Spleen (tissue), 11 donors: ENCODE results near the gene SERPINA12. TPM values are rescaled to one million over a fixed set of nuclear protein-coding genes. Genes with fewer than 3 reads are reported as not detected.
"Not testable (repeated sequence)": the region's sequence is repeated elsewhere in the genome, so short reads cannot be mapped to it uniquely, and the experiment has no call there.

Experiments
- DNase-seq: peaks from one replicate; pipeline ENCODE4 v3.0.0-alpha.2; 2020
- H3K27ac ChIP-seq, 8 donors: fragments of 200-600 bp; sonication (generic) in 7 of 8; 1 replicate in 4 of 8; 2 replicates in 4 of 8; pipeline versions ENCODE4 v1.5.0 to v1.8.0; 2016 to 2021; ENCODE audit warnings: inconsistent platforms in 4 of 8, mild to moderate bottlenecking in 4 of 8, moderate library complexity in 1 of 8
- H3K27me3 ChIP-seq, 7 donors: fragments of 200-600 bp; sonication (generic) in 6 of 7; replicated peaks in 1 of 7; 1 replicate in 4 of 7; 2 replicates in 3 of 7; pipeline versions ENCODE4 v1.5.0 to v1.8.0; 2016 to 2021; ENCODE audit warnings: inconsistent platforms in 3 of 7, mild to moderate bottlenecking in 1 of 7
- H3K36me3 ChIP-seq, 6 donors: fragments of 200-600 bp; sonication (generic) in 5 of 6; 1 replicate in 4 of 6; 2 replicates in 2 of 6; pipeline versions ENCODE4 v1.5.0 to v1.8.0; 2016 to 2021; ENCODE audit warnings: inconsistent platforms in 2 of 6
- H3K4me1 ChIP-seq, 6 donors: fragments of 200-600 bp; sonication (generic) in 5 of 6; 1 replicate in 3 of 6; 2 replicates in 3 of 6; pipeline versions ENCODE4 v1.5.0 to v1.8.0; 2016 to 2021; ENCODE audit warnings: inconsistent platforms in 3 of 6
- H3K4me3 ChIP-seq, 8 donors: fragments of 200-600 bp; sonication (generic) in 7 of 8; 1 replicate in 4 of 8; 2 replicates in 4 of 8; pipeline versions ENCODE4 v1.5.0 to v1.8.0; 2016 to 2021; ENCODE audit warnings: inconsistent platforms in 4 of 8, mild to moderate bottlenecking in 4 of 8, moderate library complexity in 2 of 8
- H3K9me3 ChIP-seq, 8 donors: fragments of 200-600 bp; sonication (generic) in 7 of 8; 1 replicate in 4 of 8; 2 replicates in 4 of 8; pipeline versions ENCODE4 v1.5.0 to v1.8.0; 2016 to 2021; ENCODE audit warnings: inconsistent platforms in 4 of 8
- CTCF ChIP-seq, 11 experiments: fragments of 200-600 bp in 7 of 11; fragments of 450-650 bp in 4 of 11; sonication (generic) in 4 of 11; IDR thresholded peaks in 8 of 11; conservative IDR thresholded peaks in 3 of 11; 1 replicate in 7 of 11; 2 replicates in 4 of 11; pipeline versions ENCODE4 v1.4.0 to v1.8.0; 2016 to 2021; ENCODE audit warnings: antibody characterized with exemption in 11 of 11, inconsistent platforms in 4 of 11, mild to moderate bottlenecking in 1 of 11
- POLR2A ChIP-seq, 3 donors: fragments of 450-650 bp; IDR thresholded peaks; one replicate each; pipeline ENCODE4 v1.5.1; 2017; ENCODE audit warnings: antibody characterized with exemption in 3 of 3, mild to moderate bottlenecking in 1 of 3
- POLR2AphosphoS5 ChIP-seq, 3 donors: sonication (generic); formaldehyde crosslinking; IDR thresholded peaks; one replicate each; pipeline ENCODE4 v1.5.1; 2017; ENCODE audit warnings: antibody characterized with exemption in 3 of 3
- WGBS, 5 donors: extraction: QIAGEN DNeasy Blood & Tissue Kit in 3 of 5; methylation state at CpG; one replicate each; pipeline versions ENCODE4 v1.1.5 to v1.1.7; 2013 to 2018; 5-methylcytosine and 5-hydroxymethylcytosine counted together
- intact Hi-C: fragments of 100-400 bp; cut with DNase I; formaldehyde crosslinking; loops from one replicate; pipeline ENCODE4 v1.15.0; 2023; ENCODE audit warnings: low total_unique reads
- polyA plus RNA-seq, 3 donors: library from polyadenylated mRNA; stranded (reverse); fragments of 200-250 nt; gene quantifications; one replicate each; pipeline ENCODE4 v1.2.1, GENCODE V29; 2013
- total RNA-seq, 7 donors: library from RNA; depleted of rRNA in 3 of 7; stranded (reverse); fragments of >200 nt in 3 of 7; fragmentation: NEBNext Ultra II Directional in 4 of 7; extraction: Animal tissue kit (Norgen Biotek cat#: 25700) in 4 of 7; gene quantifications; one replicate each; pipeline versions ENCODE4 v1.1.0 to v1.2.1, GENCODE V29; 2016 to 2021
- donor health status: healthy with polysubstance abuse.
- donor health status: DM: no; HTN: no; CAD: no; lungs with moderate emphysema.
- donor health status: DM: no; HTN: no; CAD: no.
- donor health status: Bipolar disorder and iron deficiency.
- donor health status: healthy.
- donor health status: DM: no; HTN: no; CAD: no.
- donor health status: DM: yes; HTN: yes; CAD: no.

The SERPINA12 gene
- total and polyA plus RNA-seq, 10 donors, result not detected

- 74 to 90% (median 79%) methylated on average over 9 of the region's 9 CpGs for WGBS, 5 donors
- no peak for TF ChIP-seq POLR2A (IDR thresholded peaks at IDR 0.05)
- no peak for TF ChIP-seq CTCF (IDR thresholded peaks at IDR 0.05 in 8 of 11, conservative IDR thresholded peaks at IDR 0.05 in 3 of 11)
- TF ChIP-seq POLR2AphosphoS5 (IDR thresholded peaks at IDR 0.05), result no peak
- Histone ChIP-seq H3K27ac (no peak overlapping the region), H3K36me3 (no peaks in the 10 kb centered on the region), H3K4me3 (no peak overlapping the region), H3K9me3 (peaks cover 0 to 6% (median 0%) of the 10 kb centered on the region in 8 donors), H3K4me1 (no peaks in the 10 kb centered on the region), H3K27me3 (peaks cover 0 to 28% (median 0%) of the 10 kb centered on the region in 7 donors)
- intact Hi-C loops, result no loop called here
- DNase-seq, result no peak
Observed at GRCh38 chr14:94515426-94515825, 6.2 kb upstream of the SERPINA12 start.

DNA sequence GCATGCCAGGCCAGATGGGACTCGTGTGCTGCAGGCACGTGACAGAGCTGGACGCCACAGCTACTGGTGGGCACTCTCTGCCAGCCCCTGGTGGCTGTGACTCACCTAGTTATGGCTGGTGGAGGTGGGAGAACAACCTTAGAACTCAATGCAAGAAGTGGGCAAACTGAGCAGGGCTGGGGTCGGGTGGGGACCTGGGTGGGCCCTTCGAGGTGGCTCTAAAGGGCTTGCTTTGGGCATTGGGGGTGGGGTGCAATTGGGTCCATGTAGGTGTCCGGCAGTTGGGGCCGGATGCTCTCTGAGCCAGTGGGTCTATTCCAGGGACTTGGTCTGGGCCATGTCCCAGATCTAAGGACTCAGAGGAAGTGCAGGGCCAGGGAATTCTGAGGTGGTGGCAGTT is 5.1 kb upstream of the SERPINA12 start:
- DNase-seq, result no peak
- H3K9me3 ChIP-seq, result peaks cover 0 to under 1% (median 0%) of the 10 kb centered on the region in 8 donors
- H3K4me3 ChIP-seq, result no peak overlapping the region
- H3K36me3 ChIP-seq, result no peaks in the 10 kb centered on the region
- no peak overlapping the region for H3K27ac ChIP-seq
- H3K27me3 ChIP-seq, result peaks cover 0 to 28% (median 0%) of the 10 kb centered on the region in 7 donors
- intact Hi-C loops, result no loop called here
- no peaks in the 10 kb centered on the region for H3K4me1 ChIP-seq
- WGBS, 5 donors, result 68 to 87% (median 76%) methylated on average over 6 to 7 of the region's 7 CpGs
- TF ChIP-seq POLR2AphosphoS5 (IDR thresholded peaks at IDR 0.05), result no peak
- TF ChIP-seq CTCF (IDR thresholded peaks at IDR 0.05 in 8 of 11, conservative IDR thresholded peaks at IDR 0.05 in 3 of 11), result no peak
- TF ChIP-seq POLR2A (IDR thresholded peaks at IDR 0.05), result no peak

- H3K4me1 ChIP-seq, H3K27ac ChIP-seq, H3K4me3 ChIP-seq, DNase-seq, H3K9me3 ChIP-seq, intact Hi-C loops, H3K36me3 ChIP-seq: not testable (repeated sequence)
- WGBS, 5 donors, result 71 to 88% (median 76%) methylated on average over 2 of the region's 2 CpGs
- H3K27me3 ChIP-seq, result peaks cover 0 to 14% (median 0%) of the 10 kb centered on the region in 7 donors
Observed at GRCh38 chr14:94510481-94510880, 1.2 kb upstream of the SERPINA12 start.

DNA sequence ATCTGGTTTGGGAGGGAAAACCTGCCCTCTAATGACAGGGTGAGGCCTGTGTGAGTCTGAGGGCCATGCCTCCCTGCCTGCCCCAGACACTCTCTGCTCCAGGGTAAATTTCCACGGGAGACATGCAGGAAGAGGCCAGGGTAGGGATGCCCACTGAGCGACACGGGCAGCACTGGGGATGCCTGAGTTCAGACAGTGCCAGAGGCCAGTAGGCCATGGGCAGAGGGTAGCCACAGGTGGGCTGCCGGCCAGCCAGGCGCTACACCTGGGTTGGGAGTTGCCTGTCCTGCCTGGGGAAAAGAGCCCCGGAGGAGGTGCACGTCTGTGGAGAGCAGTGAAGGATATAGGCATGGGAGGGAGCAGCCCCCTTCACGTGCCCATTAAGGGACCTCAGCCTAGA is 3.6 kb downstream of the SERPINA12 start:
- Histone ChIP-seq H3K9me3 (no peaks in the 10 kb centered on the region), H3K4me1 (no peaks in the 10 kb centered on the region), H3K36me3 (no peaks in the 10 kb centered on the region), H3K4me3 (no peak overlapping the region), H3K27ac (no peak overlapping the region), H3K27me3 (peaks cover 0 to 22% (median 0%) of the 10 kb centered on the region in 7 donors)
- DNase-seq, result no peak
- 77 to 90% (median 84%) methylated on average over 8 of the region's 8 CpGs for WGBS, 5 donors
- TF ChIP-seq POLR2A (IDR thresholded peaks at IDR 0.05) (no peak), POLR2AphosphoS5 (IDR thresholded peaks at IDR 0.05) (no peak), CTCF (IDR thresholded peaks at IDR 0.05 in 8 of 11, conservative IDR thresholded peaks at IDR 0.05 in 3 of 11) (no peak)
- intact Hi-C loops, result no loop called here

GRCh38 chr14:94505206-94505605 is 4.1 kb downstream of the SERPINA12 start:
- Histone ChIP-seq H3K27me3 (peaks cover 0 to 26% (median 0%) of the 10 kb centered on the region in 7 donors), H3K9me3 (no peaks in the 10 kb centered on the region)

More at GRCh38 chr14:94505206-94505605, 4.1 kb downstream of the SERPINA12 start:
- WGBS, 5 donors, result 87 to 95% (median 93%) methylated on average over 4 of the region's 4 CpGs; no CpG with 5 or more reads in 1 of the 5 donors
- no peak for DNase-seq
- H3K4me3 ChIP-seq, result no peak overlapping the region
- intact Hi-C loops, result no loop called here
- no peaks in the 10 kb centered on the region for H3K36me3 ChIP-seq
- no peak overlapping the region for H3K27ac ChIP-seq
- H3K4me1 ChIP-seq, result no peaks in the 10 kb centered on the region
- no peak for TF ChIP-seq POLR2AphosphoS5 (IDR thresholded peaks at IDR 0.05)
- no peak for TF ChIP-seq CTCF (IDR thresholded peaks at IDR 0.05 in 8 of 11, conservative IDR thresholded peaks at IDR 0.05 in 3 of 11)
